PC-3 (cell line): ENCODE data around the gene NTM. TPM values are rescaled to one million over a fixed set of nuclear protein-coding genes. Genes with fewer than 3 reads are reported as not detected.

Experiments
- ATAC-seq: fragments of 200-7000 bp; cut with Tn5 transposase; 2 replicates; pipeline ENCODE4 v1.9.1; 2020; ENCODE audit warnings: mild to moderate bottlenecking, moderate library complexity
- BruUV-seq: library from RNA; stranded (reverse); fragments of 400-500 nt; replicated peaks from 2 replicates; lab custom pipeline; 2021; lab: Mats Ljungman, UMichigan
- CTCF ChIA-PET: fragments of 300-600 bp; sonication (Branson Sonifier 250); formaldehyde crosslinking; loops from one replicate; lab custom pipeline; 2022; ENCODE audit warnings: antibody characterized with exemption; lab: Charles Lee
- POLR2A ChIA-PET: fragments of 300-600 bp; sonication (Branson Sonifier 250); formaldehyde crosslinking; loops from one replicate; lab custom pipeline; 2022; ENCODE audit warnings: antibody characterized with exemption; ENCODE audit not compliant: unreplicated experiment; lab: Charles Lee
- DNase-seq: peaks from one replicate; pipeline ENCODE4 v3.0.0-alpha.2; 2015
- H2AFZ ChIP-seq: fragments of 300-600 bp; sonication (generic); 2 replicates; pipeline ENCODE4 v1.6.0; 2016; ENCODE audit warnings: antibody characterized with exemption, low read length
- H3F3A ChIP-seq: fragments of 300-600 bp; sonication (generic); one replicate; pipeline ENCODE4 v1.6.0; 2017; ENCODE audit warnings: antibody characterized with exemption, low read length, control low read depth, mild to moderate bottlenecking; ENCODE audit not compliant: unreplicated experiment
- H3K27ac ChIP-seq: fragments of 300-600 bp; sonication (generic); 2 replicates; pipeline ENCODE4 v1.5.1; 2016; ENCODE audit warnings: mild to moderate bottlenecking, low read length
- H3K27me3 ChIP-seq: fragments of 300-600 bp; sonication (generic); 2 replicates; pipeline ENCODE4 v1.6.1; 2016; ENCODE audit warnings: low read length, mixed read lengths
- H3K36me3 ChIP-seq: fragments of 300-600 bp; sonication (generic); 2 replicates; pipeline ENCODE4 v1.6.1; 2016; ENCODE audit warnings: low read depth, mixed run types, low read length, mixed read lengths
- H3K4me1 ChIP-seq: fragments of 300-600 bp; sonication (generic); 2 replicates; pipeline ENCODE4 v1.5.1; 2016; ENCODE audit warnings: low read length; ENCODE audit not compliant: insufficient read depth
- H3K4me2 ChIP-seq: fragments of 300-600 bp; sonication (generic); 2 replicates; pipeline ENCODE4 v1.6.0; 2016; ENCODE audit warnings: low read length
- H3K4me3 ChIP-seq: fragments of 300-600 bp; sonication (generic); 2 replicates; pipeline ENCODE4 v1.5.1; 2016; ENCODE audit warnings: mild to moderate bottlenecking, low read length, mixed read lengths
- H3K79me2 ChIP-seq: fragments of 300-600 bp; sonication (generic); 2 replicates; pipeline ENCODE4 v1.6.1; 2017; ENCODE audit warnings: low read length, mixed read lengths
- H3K9ac ChIP-seq: fragments of 300-600 bp; sonication (generic); 2 replicates; pipeline ENCODE4 v1.6.0; 2016; ENCODE audit warnings: mild to moderate bottlenecking, low read length
- H3K9me2 ChIP-seq: fragments of 300-600 bp; sonication (generic); replicated peaks from 2 replicates; pipeline ENCODE4 v1.6.1; 2016; ENCODE audit warnings: mixed run types, low read length, mixed read lengths
- H3K9me3 ChIP-seq: fragments of 300-600 bp; sonication (generic); 2 replicates; pipeline ENCODE4 v1.6.1; 2016; ENCODE audit warnings: low read length, mixed read lengths
- H4K20me1 ChIP-seq: fragments of 300-600 bp; sonication (generic); 2 replicates; pipeline ENCODE4 v1.6.1; 2016; ENCODE audit warnings: low read length, mixed read lengths
- CTCF ChIP-seq: fragments of 300-600 bp; sonication (generic); conservative IDR thresholded peaks from 2 replicates; pipeline ENCODE4 v1.5.1; 2017; ENCODE audit warnings: antibody characterized with exemption, low read depth, mild to moderate bottlenecking, low read length
- EZH2 ChIP-seq: fragments of 300-600 bp; sonication (generic); IDR thresholded peaks from one replicate; pipeline ENCODE4 v1.6.1; 2017; ENCODE audit warnings: antibody characterized with exemption, mild to moderate bottlenecking, low read length; ENCODE audit not compliant: unreplicated experiment
- EZH2phosphoT487 ChIP-seq: fragments of 300-600 bp; sonication (generic); IDR thresholded peaks from 2 replicates; pipeline ENCODE4 v1.6.1; 2018; ENCODE audit warnings: mild to moderate bottlenecking, antibody characterized with exemption, low read length, borderline replicate concordance
- intact Hi-C: fragments of 100-400 bp; cut with micrococcal nuclease; formaldehyde crosslinking; loops from 2 replicates; pipeline ENCODE4 v1.9.0; 2023
- total RNA-seq: library from RNA; depleted of rRNA; stranded (reverse); fragments of >200 nt; gene quantifications from 2 replicates; pipeline ENCODE4 v1.2.3, GENCODE V29; 2014

NTM gene
- total RNA-seq, 1 experiment from 2014 or later = not detected

- Histone ChIP-seq H3K36me3 (no peaks in the 10 kb centered on the region), H3K4me1 (peaks cover 12% of the 10 kb centered on the region), H3K9me2 (no peaks in the 10 kb centered on the region), H3K27me3 (no peaks in the 10 kb centered on the region), H2AFZ (no peak overlapping the region), H3K79me2 (no peaks in the 10 kb centered on the region), H4K20me1 (no peaks in the 10 kb centered on the region), H3K9ac (no peak overlapping the region), H3K4me3 (no peak overlapping the region), H3K9me3 (0 out of 2 replicates have a peak, but pooled peaks cover 4% of the 10 kb centered on the region), H3K4me2 (no peak overlapping the region), H3K27ac (no peak overlapping the region), H3F3A (no peaks in the 10 kb centered on the region)
- ChIA-PET POLR2A (no interaction called here), CTCF (no interaction called here)
- no peak for DNase-seq
- no TSS peak for BruUV-seq
- no peak for TF ChIP-seq EZH2phosphoT487
- no peak for TF ChIP-seq CTCF
- no peak for TF ChIP-seq EZH2
- no peak for ATAC-seq
- intact Hi-C loops = loop anchor here (5.0 kb wide), 1 partner anchor 159 kb away; no protein-coding TSS in a partner anchor
Observed at GRCh38 chr11:132026746-132027145, 656.3 kb downstream of the NTM start.

GRCh38 chr11:132028380-132029240, 658.2 kb downstream of the NTM start:
- DNase-seq (peak; percentile 44), ATAC-seq (no peak)
- Histone ChIP-seq H3K4me3 (no peak overlapping the region), H3K79me2 (no peaks in the 10 kb centered on the region), H4K20me1 (no peaks in the 10 kb centered on the region), H3K9me2 (no peaks in the 10 kb centered on the region), H3K9me3 (0 out of 2 replicates have a peak, but pooled peaks cover 4% of the 10 kb centered on the region), H3K27ac (no peak overlapping the region), H2AFZ (peak overlapping the region; percentile 7; the same call in 1 of the 2 replicates), H3K36me3 (no peaks in the 10 kb centered on the region), H3K4me1 (peaks cover 12% of the 10 kb centered on the region), H3K9ac (no peak overlapping the region), H3F3A (no peaks in the 10 kb centered on the region), H3K27me3 (no peaks in the 10 kb centered on the region), H3K4me2 (no peak overlapping the region)
- intact Hi-C loops = loop anchor here (2.0 to 5.0 kb wide), 2 partner anchors 106 to 161 kb away; no protein-coding TSS in a partner anchor
- no TSS peak for BruUV-seq
- ChIA-PET CTCF (no interaction called here), POLR2A (no interaction called here)
- TF ChIP-seq CTCF (peak; percentile 62), EZH2 (no peak)

- Histone ChIP-seq H3K36me3 (no peaks in the 10 kb centered on the region), H3K9me3 (peaks cover 8% of the 10 kb centered on the region; the same call in 1 of the 2 replicates), H3F3A (no peaks in the 10 kb centered on the region), H2AFZ (no peak overlapping the region), H3K4me3 (no peak overlapping the region), H3K9ac (no peak overlapping the region), H3K4me1 (no peaks in the 10 kb centered on the region), H3K79me2 (no peaks in the 10 kb centered on the region), H3K9me2 (no peaks in the 10 kb centered on the region), H3K27ac (no peak overlapping the region), H3K4me2 (no peak overlapping the region), H4K20me1 (no peaks in the 10 kb centered on the region), H3K27me3 (no peaks in the 10 kb centered on the region)
- TF ChIP-seq EZH2phosphoT487 (no peak), CTCF (no peak), EZH2 (no peak)
- intact Hi-C loops = no loop called here
- ChIA-PET CTCF (no interaction called here), POLR2A (no interaction called here)
- ATAC-seq = no peak
- BruUV-seq = no TSS peak
- DNase-seq = no peak
Observed at GRCh38 chr11:132030896-132031295, 660.5 kb downstream of the NTM start.
